Spleen (tissue), 7 donors: ENCODE data around the gene CSF3R.

Experiments used
- CTCF ChIP-seq, 11 experiments: fragments of 200-600 bp in 7 of 11; fragments of 450-650 bp in 4 of 11; sonication (generic) in 4 of 11; IDR thresholded peaks in 8 of 11; conservative IDR thresholded peaks in 3 of 11; 1 replicate in 7 of 11; 2 replicates in 4 of 11; pipeline versions ENCODE4 v1.4.0 to v1.8.0; 2016 to 2021; ENCODE audit warnings: antibody characterized with exemption in 11 of 11, inconsistent platforms in 4 of 11, mild to moderate bottlenecking in 1 of 11
- POLR2A ChIP-seq, 3 donors: fragments of 450-650 bp; IDR thresholded peaks; one replicate each; pipeline ENCODE4 v1.5.1; 2017; ENCODE audit warnings: antibody characterized with exemption in 3 of 3, mild to moderate bottlenecking in 1 of 3
- POLR2AphosphoS5 ChIP-seq, 3 donors: sonication (generic); formaldehyde crosslinking; IDR thresholded peaks; one replicate each; pipeline ENCODE4 v1.5.1; 2017; ENCODE audit warnings: antibody characterized with exemption in 3 of 3
- donor health status: DM: no; HTN: no; CAD: no; lungs with moderate emphysema.
- donor health status: DM: no; HTN: no; CAD: no.
- donor health status: DM: no; HTN: no; CAD: no.

- TF ChIP-seq POLR2A (IDR thresholded peaks at IDR 0.05): no peak
- TF ChIP-seq POLR2AphosphoS5 (IDR thresholded peaks at IDR 0.05): no peak
- no peak for TF ChIP-seq CTCF (IDR thresholded peaks at IDR 0.05 in 8 of 11, conservative IDR thresholded peaks at IDR 0.05 in 3 of 11)
These were observed 44.0 kb downstream of the CSF3R start for GRCh38 chr1:36438715-36439114.
